Activated naive CD8-positive, alpha-beta T cell treated with anti-CD3 and anti-CD28 coated beads for 36 hours (primary cell): ENCODE results near the gene LIF. TPM values are rescaled to one million over a fixed set of nuclear protein-coding genes. Genes with fewer than 3 reads are reported as not detected.
A peak's percentile ranks its signal among the peaks of the same experiment; 100 is the strongest.
"Not testable (repeated sequence)": the region's sequence is repeated elsewhere in the genome, so short reads cannot be mapped to it uniquely, and the experiment has no call there.

Experiments used
- DNase-seq: peaks from one replicate; pipeline ENCODE4 v3.0.0; 2021
- H3K27ac Mint-ChIP-seq: one replicate; pipeline ENCODE4 v1.8.0; 2022; ENCODE audit warnings: mild to moderate bottlenecking, moderate library complexity, mixed read lengths
- H3K27me3 Mint-ChIP-seq: one replicate; pipeline ENCODE4 v1.8.0; 2022; ENCODE audit warnings: mild to moderate bottlenecking, mixed read lengths
- H3K36me3 Mint-ChIP-seq: one replicate; pipeline ENCODE4 v1.8.0; 2021; ENCODE audit warnings: mild to moderate bottlenecking, mixed read lengths
- H3K4me1 Mint-ChIP-seq: one replicate; pipeline ENCODE4 v1.8.0; 2021; ENCODE audit warnings: mixed read lengths
- H3K4me3 Mint-ChIP-seq: one replicate; pipeline ENCODE4 v1.8.0; 2022; ENCODE audit warnings: mild to moderate bottlenecking, moderate library complexity, mixed read lengths
- H3K9me3 Mint-ChIP-seq: one replicate; pipeline ENCODE4 v1.8.0; 2022; ENCODE audit warnings: mixed read lengths
- total RNA-seq, 2 experiments: library from RNA; stranded (reverse); gene quantifications; one replicate each; pipeline ENCODE4 v1.2.3, GENCODE V29; 2021

LIF gene
- total RNA-seq, 2 experiments from 2014 or later, result 282 to 288 TPM

DNA sequence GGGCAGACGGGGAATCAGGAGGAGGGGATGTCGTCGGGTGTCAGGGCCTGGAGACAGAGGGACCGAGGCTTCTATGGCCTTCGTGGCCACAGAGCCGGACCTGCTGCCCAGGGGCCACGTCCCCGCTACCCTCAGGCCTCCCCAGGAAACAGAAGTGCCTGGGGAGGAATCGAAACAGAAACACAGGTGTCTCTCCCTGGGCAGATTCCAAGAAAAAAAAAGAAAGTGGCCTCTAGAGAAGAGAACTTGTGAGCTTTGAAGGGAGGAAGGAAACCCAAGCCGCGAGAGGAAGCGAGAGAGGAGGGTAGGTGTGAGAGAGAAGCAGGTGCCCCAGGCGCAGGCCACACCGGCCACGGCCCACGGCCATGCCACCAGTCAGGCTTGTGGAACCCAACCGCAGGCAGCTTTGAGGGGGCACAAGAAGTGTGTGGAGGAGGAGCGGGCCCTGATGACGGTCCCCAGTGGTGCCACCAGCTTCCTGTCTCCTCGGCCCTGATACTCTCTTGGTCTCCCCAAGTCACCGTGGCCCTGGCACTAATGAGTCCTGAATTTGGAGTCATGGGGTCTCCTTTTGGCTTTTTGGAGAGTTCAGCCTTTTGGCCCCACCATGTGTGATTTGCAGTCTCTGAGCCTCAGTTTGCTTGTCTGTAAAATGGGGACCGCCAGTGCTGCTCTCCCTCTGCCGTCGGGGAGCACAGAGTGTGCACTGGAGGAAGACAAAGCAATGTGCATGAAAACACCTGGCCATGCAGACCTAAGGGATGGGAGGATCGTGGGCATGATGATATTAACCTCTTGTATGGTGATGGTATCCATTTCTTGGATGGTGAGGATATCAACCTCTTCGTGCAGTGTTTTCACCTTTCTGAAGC, 25.2 kb downstream of the LIF start:
- DNase-seq, result peak; percentile 79

DNA sequence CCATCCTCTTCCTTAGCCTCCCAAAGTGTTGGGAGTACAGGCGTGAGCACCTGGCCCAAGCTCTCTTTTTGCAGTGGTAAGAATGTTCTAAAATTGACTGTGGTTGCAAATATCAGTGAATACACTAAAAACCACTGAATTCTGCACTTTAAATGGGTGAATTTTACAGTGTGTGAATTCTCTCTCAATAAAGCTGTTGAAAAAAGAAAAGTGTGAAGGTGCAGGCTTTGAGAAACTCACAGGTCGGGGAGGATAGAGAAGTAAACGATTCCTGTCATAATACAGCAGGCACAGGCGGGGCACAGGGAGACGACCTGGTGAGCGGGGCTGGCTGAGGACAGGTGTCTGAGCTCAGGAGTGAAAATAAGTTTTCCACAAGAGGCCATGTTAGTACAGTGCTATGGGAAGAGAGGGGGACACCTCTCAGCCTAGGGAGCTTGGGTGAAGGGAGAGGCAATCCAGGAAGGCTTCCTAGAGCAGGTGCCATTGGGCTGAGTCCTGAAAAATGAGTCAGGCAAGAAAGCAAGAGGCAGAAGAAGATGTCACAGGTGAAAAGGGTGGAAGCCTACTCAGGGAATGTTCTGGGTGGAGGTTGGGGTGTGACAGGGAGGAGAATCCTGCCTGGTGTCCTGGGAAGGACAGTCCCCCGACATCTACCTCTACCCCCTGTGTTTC, 26.1 kb downstream of the LIF start:
- Mint-ChIP-seq H3K36me3 (peaks cover 3% of the 10 kb centered on the region), H3K9me3 (no peaks in the 10 kb centered on the region), H3K4me1 (peaks cover 54% of the 10 kb centered on the region), H3K27me3 (peaks cover 2% of the 10 kb centered on the region), H3K4me3 (no peak overlapping the region), H3K27ac (peak overlapping the region; percentile 90)
- DNase-seq, result no peak

More for the DNA sequence above, 25.2 kb downstream of the LIF start:
- H3K4me1 Mint-ChIP-seq, result peaks cover 56% of the 10 kb centered on the region
- no peaks in the 10 kb centered on the region for H3K9me3 Mint-ChIP-seq
- peak overlapping the region; percentile 90 for H3K27ac Mint-ChIP-seq
- no peaks in the 10 kb centered on the region for H3K27me3 Mint-ChIP-seq
- H3K4me3 Mint-ChIP-seq, result peak overlapping the region; percentile 3
- peaks cover 3% of the 10 kb centered on the region for H3K36me3 Mint-ChIP-seq

DNA sequence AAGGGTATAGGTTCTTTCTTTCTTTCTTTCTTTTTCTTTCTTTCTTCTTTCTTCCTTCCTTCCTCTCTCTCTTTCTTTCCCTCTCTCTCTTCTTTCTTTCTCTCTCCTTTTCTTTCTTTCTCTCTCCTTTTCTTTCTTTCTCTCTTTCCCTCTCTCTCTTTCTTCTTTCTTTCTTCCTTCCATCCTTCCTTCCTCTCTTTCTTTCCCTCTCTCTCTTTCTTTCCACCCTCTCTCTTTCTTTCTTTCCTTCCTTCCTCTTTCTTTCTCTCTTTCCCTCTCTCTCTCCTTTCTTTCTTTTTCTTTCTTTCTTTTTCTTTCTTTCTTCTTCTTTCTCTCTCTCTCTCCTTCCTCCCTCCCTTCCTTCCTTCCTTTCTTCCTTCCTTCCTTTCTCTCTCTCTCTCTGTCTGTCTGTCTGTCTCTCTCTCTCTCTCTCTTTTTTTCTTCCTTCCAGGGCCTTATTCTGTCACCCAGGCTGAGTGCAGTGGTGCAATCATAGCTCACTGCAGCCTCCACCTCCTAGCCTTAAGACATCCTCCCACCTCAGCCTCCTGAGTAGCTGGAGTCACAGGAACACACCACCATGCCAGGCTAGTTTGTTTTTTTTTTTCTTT, 26.8 kb downstream of the LIF start:
- peaks cover 51% of the 10 kb centered on the region for H3K4me1 Mint-ChIP-seq
- H3K27ac Mint-ChIP-seq, result peak overlapping the region; percentile 90
- peaks cover 6% of the 10 kb centered on the region for H3K27me3 Mint-ChIP-seq
- no peak for DNase-seq
- no peaks in the 10 kb centered on the region for H3K36me3 Mint-ChIP-seq
- H3K4me3 Mint-ChIP-seq, result no peak overlapping the region
- H3K9me3 Mint-ChIP-seq, result no peaks in the 10 kb centered on the region

DNA sequence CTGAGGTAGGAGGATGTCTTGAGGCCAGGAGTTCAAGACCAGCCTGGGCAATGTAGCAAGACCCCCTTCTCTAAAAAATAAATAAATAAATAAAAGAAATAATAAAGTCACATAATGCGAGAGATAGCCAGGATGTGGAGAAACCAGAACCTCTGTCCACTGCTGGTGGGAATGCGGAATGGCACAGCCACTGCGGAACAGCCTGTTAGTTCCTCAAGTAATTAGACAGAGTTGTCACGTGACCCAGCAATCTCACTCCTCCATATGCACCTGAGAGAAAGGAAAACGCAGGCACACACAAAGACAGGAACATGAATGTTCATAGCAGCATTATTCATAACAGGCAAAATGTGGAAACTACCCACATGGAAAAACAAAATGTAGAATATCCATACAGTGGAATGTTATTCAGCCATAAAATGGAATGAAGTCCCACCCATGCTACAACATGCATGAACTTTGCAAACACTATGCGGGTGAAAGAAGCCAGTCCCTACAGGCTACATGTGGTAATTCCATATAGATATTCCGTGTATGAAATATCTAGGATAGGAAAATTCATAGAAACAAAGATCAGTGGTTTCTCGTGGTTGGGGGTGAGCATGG, 27.4 kb downstream of the LIF start:
- no peak overlapping the region for H3K4me3 Mint-ChIP-seq
- H3K9me3 Mint-ChIP-seq, result no peaks in the 10 kb centered on the region
- peaks cover 6% of the 10 kb centered on the region for H3K27me3 Mint-ChIP-seq
- H3K36me3 Mint-ChIP-seq, result no peaks in the 10 kb centered on the region
- H3K4me1 Mint-ChIP-seq, result peaks cover 52% of the 10 kb centered on the region
- no peak overlapping the region for H3K27ac Mint-ChIP-seq
- DNase-seq, result no peak

DNA sequence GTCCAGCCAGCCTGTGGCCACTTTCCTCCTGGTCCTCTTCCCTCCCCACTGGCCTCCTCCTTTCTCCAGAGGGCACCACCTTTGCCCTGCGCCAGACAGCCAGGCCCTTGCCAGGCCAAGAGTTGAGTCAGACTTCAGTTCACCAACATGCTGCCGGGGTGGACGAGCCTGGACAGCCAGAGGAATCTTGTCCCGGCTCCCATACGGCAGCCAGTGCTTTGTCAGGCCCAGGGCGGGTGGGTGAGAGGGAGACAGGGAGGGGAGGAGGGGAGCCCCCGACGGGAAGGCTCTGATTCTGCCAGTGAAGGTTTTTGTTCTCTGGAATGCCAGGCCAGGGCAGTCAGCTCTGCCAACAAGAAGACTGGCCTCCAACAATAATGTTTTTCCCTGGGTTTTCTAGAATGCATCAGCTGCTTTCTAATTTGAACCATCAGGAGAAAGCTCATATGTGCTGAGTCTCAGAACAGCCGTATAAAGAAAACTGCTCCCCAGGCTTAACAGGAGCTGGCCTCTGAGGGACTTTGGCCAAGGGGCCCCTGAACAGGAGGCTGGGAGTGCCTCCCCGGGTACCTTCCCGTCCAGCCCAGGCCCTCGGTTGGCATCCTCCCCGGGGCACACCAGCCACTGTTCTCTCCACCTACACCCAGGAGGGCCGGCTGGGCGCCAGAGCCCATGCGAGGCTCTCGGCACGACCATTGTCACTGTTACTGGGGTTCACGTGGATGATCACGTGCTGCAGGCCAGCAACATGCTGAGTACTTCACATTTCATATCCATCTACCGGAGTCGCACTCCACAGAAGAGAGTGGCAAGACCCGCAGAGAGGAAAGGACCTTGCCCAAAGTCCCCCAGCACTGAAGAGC, 28.6 kb downstream of the LIF start:
- DNase-seq, result no peak
- no peaks in the 10 kb centered on the region for H3K36me3 Mint-ChIP-seq
- peaks cover 52% of the 10 kb centered on the region for H3K4me1 Mint-ChIP-seq
- H3K4me3 Mint-ChIP-seq, result no peak overlapping the region
- no peak overlapping the region for H3K27ac Mint-ChIP-seq
- H3K9me3 Mint-ChIP-seq, result no peaks in the 10 kb centered on the region
- H3K27me3 Mint-ChIP-seq, result peaks cover 6% of the 10 kb centered on the region

DNA sequence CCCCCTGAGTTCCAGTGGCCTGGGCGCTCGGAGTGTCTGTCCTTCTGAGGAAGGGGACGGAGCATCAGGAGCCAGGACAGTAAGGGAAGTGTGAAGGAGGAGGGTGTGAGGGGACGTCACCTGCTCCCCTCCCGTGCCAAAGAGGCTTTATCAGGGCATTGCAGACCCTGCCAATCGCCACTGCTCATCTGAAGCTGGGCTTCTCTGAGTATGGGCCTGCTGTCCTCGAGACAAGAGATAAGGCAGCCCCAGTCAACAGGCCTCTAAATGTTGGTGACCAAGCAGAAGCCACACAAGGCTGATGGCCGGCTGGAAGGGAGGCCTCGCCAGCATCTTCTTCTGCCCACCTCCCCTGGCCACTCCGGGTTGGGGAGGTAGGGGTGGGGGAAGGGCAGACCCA, 29.8 kb downstream of the LIF start:
- H3K9me3 Mint-ChIP-seq, result no peaks in the 10 kb centered on the region
- no peak for DNase-seq
- peaks cover 50% of the 10 kb centered on the region for H3K4me1 Mint-ChIP-seq
- peaks cover 6% of the 10 kb centered on the region for H3K27me3 Mint-ChIP-seq
- H3K4me3 Mint-ChIP-seq, result no peak overlapping the region
- no peak overlapping the region for H3K27ac Mint-ChIP-seq
- no peaks in the 10 kb centered on the region for H3K36me3 Mint-ChIP-seq

DNA sequence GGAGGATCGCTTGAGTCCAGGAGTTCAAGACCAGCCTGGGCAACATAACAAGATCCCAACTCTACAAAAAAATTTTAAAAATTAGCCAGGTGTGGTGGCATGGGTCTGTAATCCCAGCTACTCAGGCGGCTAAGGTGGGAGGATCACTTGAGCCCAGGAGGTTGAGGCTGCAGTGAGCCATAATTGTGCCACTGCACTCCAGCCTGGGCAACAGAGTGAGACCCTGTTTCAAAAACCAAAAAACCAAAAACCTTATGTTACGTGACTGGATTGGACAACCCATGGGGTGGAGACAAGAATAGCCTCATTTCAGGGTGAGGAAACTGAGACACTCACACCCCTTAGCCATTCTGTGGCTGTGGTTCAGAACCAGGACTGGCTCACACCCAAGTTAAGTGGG, 30.3 kb downstream of the LIF start:
- H3K9me3 Mint-ChIP-seq, H3K36me3 Mint-ChIP-seq, H3K27ac Mint-ChIP-seq, DNase-seq, H3K27me3 Mint-ChIP-seq, H3K4me3 Mint-ChIP-seq: not testable (repeated sequence)
- peaks cover 45% of the 10 kb centered on the region for H3K4me1 Mint-ChIP-seq

DNA sequence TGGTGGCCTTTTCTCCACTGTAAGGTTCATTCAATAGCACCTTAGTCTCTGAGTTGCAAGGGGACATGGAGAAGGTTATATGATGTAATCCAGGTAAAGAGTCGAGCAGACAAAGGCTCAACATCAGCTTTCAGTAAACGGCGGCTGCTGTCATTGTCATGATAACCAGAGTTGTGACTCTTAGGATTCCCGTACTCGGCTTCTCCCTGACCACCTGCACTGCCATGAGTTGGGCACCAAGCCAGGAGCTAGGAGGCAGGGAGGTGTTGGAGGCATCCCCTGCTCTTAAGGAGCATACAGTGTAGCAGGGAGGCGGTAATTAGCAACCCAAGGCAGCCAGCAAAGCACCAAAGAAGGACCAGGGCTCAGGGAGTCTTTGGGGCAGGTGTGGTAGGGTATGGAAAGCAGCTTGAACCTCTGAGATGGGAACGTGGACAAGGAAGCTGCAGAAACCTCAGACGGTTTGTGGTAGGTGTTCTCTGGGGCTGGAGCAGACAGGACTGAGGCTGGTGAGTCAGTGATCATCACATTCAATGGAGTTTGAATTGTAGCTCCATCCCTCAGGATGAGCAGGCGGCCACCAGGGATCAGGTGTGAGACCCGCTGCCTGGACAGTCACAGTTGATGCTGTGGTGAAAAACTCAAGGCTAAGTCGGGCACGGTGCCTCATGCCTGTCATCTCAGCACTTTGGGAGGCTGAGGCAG, 31.7 kb downstream of the LIF start:
- no peak for DNase-seq
- no peak overlapping the region for H3K27ac Mint-ChIP-seq
- H3K36me3 Mint-ChIP-seq, result no peaks in the 10 kb centered on the region
- peaks cover 33% of the 10 kb centered on the region for H3K4me1 Mint-ChIP-seq
- no peak overlapping the region for H3K4me3 Mint-ChIP-seq
- H3K27me3 Mint-ChIP-seq, result peaks cover 9% of the 10 kb centered on the region
- H3K9me3 Mint-ChIP-seq, result no peaks in the 10 kb centered on the region

DNA sequence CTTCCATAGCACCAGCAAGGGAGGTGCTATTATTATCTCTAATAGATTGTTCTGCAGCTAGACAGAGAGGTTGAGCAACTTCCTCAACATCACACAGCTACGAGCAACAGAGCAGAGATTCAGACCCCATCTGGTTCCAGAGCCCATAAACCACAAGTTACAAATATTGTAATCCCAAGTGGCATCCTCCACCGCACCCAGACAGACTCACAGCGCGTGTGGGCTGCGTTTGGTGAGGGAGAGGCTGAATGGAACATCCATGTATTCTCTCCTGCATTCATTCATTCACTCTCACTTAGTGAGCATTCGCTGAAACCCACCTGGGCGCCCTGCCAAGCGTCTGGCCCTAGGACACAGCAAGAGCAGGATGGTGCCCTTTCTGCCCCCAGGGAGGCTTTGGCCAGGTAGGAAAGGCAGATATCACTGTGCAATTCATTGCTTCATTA, 33.5 kb downstream of the LIF start:
- H3K4me1 Mint-ChIP-seq, result peaks cover 33% of the 10 kb centered on the region
- peaks cover 9% of the 10 kb centered on the region for H3K27me3 Mint-ChIP-seq
- no peaks in the 10 kb centered on the region for H3K36me3 Mint-ChIP-seq
- H3K9me3 Mint-ChIP-seq, result no peaks in the 10 kb centered on the region
- H3K27ac Mint-ChIP-seq, result no peak overlapping the region
- no peak overlapping the region for H3K4me3 Mint-ChIP-seq
- DNase-seq, result no peak

DNA sequence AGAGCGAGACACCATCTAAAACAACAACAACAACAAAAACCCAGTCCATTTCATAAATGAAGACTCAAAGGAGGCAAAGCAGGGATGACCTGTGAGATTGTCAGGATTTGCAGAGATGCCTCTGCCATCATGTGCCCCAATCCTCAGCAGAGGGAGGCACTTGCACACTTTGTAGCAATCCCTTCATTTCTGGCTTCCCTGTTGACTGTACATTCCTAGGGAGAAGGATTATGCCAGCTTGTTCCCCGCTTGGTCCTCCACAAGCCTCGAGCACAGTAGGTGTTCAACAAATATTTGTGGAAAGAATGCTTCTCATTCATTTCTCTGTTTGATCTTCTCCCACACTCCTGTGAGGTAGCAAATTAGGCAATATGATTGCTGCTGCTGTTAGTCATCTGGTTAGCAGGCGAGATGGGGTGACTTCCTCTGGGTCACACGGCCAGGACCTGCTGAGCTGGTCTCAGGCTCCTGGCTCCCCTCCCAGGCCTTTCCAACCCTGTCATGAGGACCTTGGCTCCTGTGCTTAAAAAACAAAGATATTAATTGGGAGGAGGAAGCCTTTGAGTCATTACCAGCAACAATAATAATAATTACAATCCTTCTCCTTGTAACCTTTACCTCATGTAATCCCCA, 34.1 kb downstream of the LIF start:
- H3K27ac Mint-ChIP-seq, result no peak overlapping the region
- H3K36me3 Mint-ChIP-seq, result no peaks in the 10 kb centered on the region
- no peaks in the 10 kb centered on the region for H3K9me3 Mint-ChIP-seq
- H3K4me3 Mint-ChIP-seq, result no peak overlapping the region
- no peak for DNase-seq
- H3K4me1 Mint-ChIP-seq, result peaks cover 31% of the 10 kb centered on the region
- peaks cover 9% of the 10 kb centered on the region for H3K27me3 Mint-ChIP-seq

DNA sequence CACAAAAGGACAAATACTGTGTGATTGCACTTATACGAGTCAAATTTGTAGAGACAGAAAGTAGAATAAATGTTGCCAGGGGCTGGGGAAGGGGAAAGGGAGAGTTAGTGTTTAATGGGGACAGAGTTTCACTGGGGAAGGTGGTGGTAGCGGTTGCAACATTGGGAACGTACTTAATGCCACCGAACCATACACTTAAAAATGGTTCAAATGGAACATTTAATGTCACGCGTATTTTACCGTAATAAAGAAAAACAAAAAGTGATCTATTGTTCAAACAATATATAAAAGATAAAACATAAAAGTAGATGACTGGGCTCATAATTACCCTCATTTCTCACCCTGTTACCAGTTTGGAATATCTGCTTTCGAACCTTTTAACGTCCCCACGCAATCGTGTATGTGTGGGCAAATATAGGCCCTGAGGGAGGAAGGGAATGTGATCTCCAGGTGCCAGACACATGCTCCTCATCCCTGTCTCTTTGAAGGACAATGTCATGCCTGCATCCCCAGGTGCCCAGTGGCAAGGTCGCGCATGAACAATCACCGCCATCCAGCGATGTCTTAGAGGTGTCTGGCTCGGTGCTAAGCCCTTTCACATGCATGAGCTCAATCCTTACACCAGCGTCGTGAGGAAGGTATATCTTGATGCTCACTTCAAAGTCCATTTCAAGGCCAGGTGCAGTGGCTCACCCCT, 35.3 kb downstream of the LIF start:
- Mint-ChIP-seq H3K4me1 (peaks cover 30% of the 10 kb centered on the region), H3K4me3 (no peak overlapping the region), H3K27ac (no peak overlapping the region), H3K9me3 (no peaks in the 10 kb centered on the region), H3K36me3 (no peaks in the 10 kb centered on the region), H3K27me3 (peaks cover 9% of the 10 kb centered on the region)
- DNase-seq, result no peak

DNA sequence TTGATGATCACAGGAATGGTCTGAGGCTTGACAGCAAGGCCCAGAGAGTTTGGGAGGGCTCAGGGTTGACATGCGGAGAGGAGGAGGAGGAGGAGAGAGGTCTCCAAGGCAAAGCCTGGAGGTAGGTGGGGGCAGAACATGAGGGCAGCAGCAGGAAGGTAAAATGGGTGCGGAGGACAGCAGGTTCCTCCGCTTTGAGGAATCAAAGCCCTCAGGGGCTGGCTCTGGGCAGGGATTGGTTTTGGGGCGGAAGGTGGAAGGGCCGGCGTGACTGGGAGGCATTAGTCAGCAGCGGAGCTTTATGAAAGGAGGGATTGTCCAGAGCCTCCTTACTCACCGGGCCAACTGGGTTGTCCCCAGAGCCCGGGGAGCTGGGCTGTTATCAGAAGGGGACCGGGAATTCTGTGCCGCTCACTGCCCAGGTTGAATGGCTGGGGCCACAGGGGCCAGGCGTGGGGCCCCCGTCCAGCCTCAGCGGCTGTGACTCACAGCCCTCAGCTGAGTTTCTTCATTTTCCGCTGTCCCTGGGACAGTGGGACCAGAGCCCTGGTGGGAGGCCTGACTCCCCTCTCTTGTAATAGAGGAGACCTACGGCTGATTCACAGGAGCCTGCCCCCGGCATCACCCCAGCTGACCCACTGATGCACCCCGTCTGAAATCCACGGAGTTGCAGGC, 36.2 kb downstream of the LIF start:
- DNase-seq, result no peak
- Mint-ChIP-seq H3K27me3 (peaks cover 6% of the 10 kb centered on the region), H3K27ac (no peak overlapping the region), H3K4me3 (no peak overlapping the region), H3K36me3 (no peaks in the 10 kb centered on the region), H3K9me3 (no peaks in the 10 kb centered on the region), H3K4me1 (peaks cover 30% of the 10 kb centered on the region)

DNA sequence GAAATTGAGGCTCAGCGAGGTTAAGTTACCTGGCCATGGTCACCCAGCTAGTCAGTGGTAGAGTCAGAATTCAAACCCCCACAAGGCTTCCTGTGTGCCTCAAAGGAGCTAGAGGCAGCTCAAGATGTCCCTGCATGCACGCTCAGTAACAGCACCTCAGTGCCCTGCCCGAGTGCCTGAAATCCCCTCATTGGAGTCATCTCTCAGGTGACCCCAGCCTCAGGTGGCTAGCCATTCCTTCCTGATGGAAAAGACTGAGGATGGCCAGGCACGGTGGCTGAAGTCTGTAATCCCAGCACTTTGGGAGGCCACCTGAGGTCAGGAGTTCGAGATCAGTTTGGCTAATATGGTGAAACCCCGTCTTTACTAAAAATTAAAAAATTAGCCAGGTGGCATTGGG, 36.9 kb downstream of the LIF start:
- Mint-ChIP-seq H3K4me1 (peaks cover 26% of the 10 kb centered on the region), H3K27me3 (peaks cover 3% of the 10 kb centered on the region), H3K27ac (no peak overlapping the region), H3K36me3 (no peaks in the 10 kb centered on the region), H3K4me3 (no peak overlapping the region), H3K9me3 (no peaks in the 10 kb centered on the region)
- no peak for DNase-seq
